Nephron progenitor cell (in vitro differentiated cells): ENCODE results near the gene SFMBT2.

ENCODE experiments used
- DNase-seq: peaks from one replicate; pipeline ENCODE4 v3.0.0; 2021
- H3K27ac Mint-ChIP-seq: 2 replicates; pipeline ENCODE4 v1.8.0; 2021; ENCODE audit warnings: mild to moderate bottlenecking, moderate library complexity, mixed read lengths
- H3K27me3 Mint-ChIP-seq: 2 replicates; pipeline ENCODE4 v1.8.0; 2021; ENCODE audit warnings: mild to moderate bottlenecking, low read depth, mixed read lengths; ENCODE audit not compliant: poor library complexity
- H3K36me3 Mint-ChIP-seq: 2 replicates; pipeline ENCODE4 v1.8.0; 2021; ENCODE audit warnings: low read depth, mixed read lengths
- H3K4me1 Mint-ChIP-seq: 2 replicates; pipeline ENCODE4 v1.8.0; 2021; ENCODE audit warnings: mixed read lengths
- H3K4me3 Mint-ChIP-seq: 2 replicates; pipeline ENCODE4 v1.8.0; 2021; ENCODE audit warnings: mild to moderate bottlenecking, moderate library complexity, mixed read lengths
- H3K9me3 Mint-ChIP-seq: 2 replicates; pipeline ENCODE4 v1.8.0; 2021; ENCODE audit warnings: mild to moderate bottlenecking, moderate library complexity, mixed read lengths
- CTCF ChIP-seq: fragments of 200-600 bp; sonication (generic); IDR thresholded peaks from 2 replicates; pipeline ENCODE4 v1.5.0; 2021; ENCODE audit warnings: antibody characterized with exemption

Gene SFMBT2

GRCh38 chr10:7445474-7446185 is 34.8 kb upstream of the SFMBT2 start:
- Mint-ChIP-seq H3K4me3 (no peak overlapping the region), H3K9me3 (peaks cover 30% of the 10 kb centered on the region), H3K4me1 (peaks cover 33% of the 10 kb centered on the region), H3K36me3 (peaks cover 8% of the 10 kb centered on the region), H3K27ac (no peak overlapping the region), H3K27me3 (peaks cover 15% of the 10 kb centered on the region)
- DNase-seq = no peak
- TF ChIP-seq CTCF = no peak

- Mint-ChIP-seq H3K4me1 (peaks cover 33% of the 10 kb centered on the region), H3K9me3 (peaks cover 21% of the 10 kb centered on the region), H3K36me3 (peaks cover 4% of the 10 kb centered on the region), H3K27ac (no peak overlapping the region), H3K27me3 (peaks cover 14% of the 10 kb centered on the region), H3K4me3 (no peak overlapping the region)
- no peak for DNase-seq
- TF ChIP-seq CTCF = no peak
These were observed 33.8 kb upstream of the SFMBT2 start for GRCh38 chr10:7444551-7445121.

GRCh38 chr10:7443036-7443435 is 32.2 kb upstream of the SFMBT2 start:
- no peak for TF ChIP-seq CTCF
- no peak for DNase-seq
- Mint-ChIP-seq H3K9me3 (peaks cover 5% of the 10 kb centered on the region), H3K27ac (no peak overlapping the region), H3K4me1 (peaks cover 48% of the 10 kb centered on the region), H3K4me3 (no peak overlapping the region), H3K27me3 (peaks cover 10% of the 10 kb centered on the region), H3K36me3 (no peaks in the 10 kb centered on the region)

- DNase-seq = no peak
- no peak for TF ChIP-seq CTCF
- Mint-ChIP-seq H3K4me3 (no peak overlapping the region), H3K4me1 (peaks cover 60% of the 10 kb centered on the region), H3K9me3 (no peaks in the 10 kb centered on the region), H3K36me3 (no peaks in the 10 kb centered on the region), H3K27ac (no peak overlapping the region), H3K27me3 (peaks cover 10% of the 10 kb centered on the region)
These were observed 30.7 kb upstream of the SFMBT2 start for GRCh38 chr10:7441403-7442147.

GRCh38 chr10:7439696-7440095 is 28.9 kb upstream of the SFMBT2 start:
- DNase-seq = no peak
- H3K36me3 Mint-ChIP-seq = no peaks in the 10 kb centered on the region
- no peak overlapping the region for H3K27ac Mint-ChIP-seq
- peaks cover 56% of the 10 kb centered on the region for H3K4me1 Mint-ChIP-seq
- H3K27me3 Mint-ChIP-seq = peaks cover 11% of the 10 kb centered on the region
- H3K9me3 Mint-ChIP-seq = no peaks in the 10 kb centered on the region
- H3K4me3 Mint-ChIP-seq = no peak overlapping the region
- no peak for TF ChIP-seq CTCF
